Stimulated activated CD8-positive, alpha-beta memory T cell treated with anti-CD3 and anti-CD28 coated beads, Interleukin-12 subunit alpha, Interleukin-12 subunit beta, amount 100 ng/mL, for 24 hours (primary cell): ENCODE measurements around the gene FNDC3A.
"Not testable (repeated sequence)": the region's sequence is repeated elsewhere in the genome, so short reads cannot be mapped to it uniquely, and the experiment has no call there.

Experiments used
- DNase-seq: peaks from one replicate; pipeline ENCODE4 v3.0.0-alpha.2; 2020; ENCODE audit errors: extremely low read depth

The FNDC3A gene

DNA sequence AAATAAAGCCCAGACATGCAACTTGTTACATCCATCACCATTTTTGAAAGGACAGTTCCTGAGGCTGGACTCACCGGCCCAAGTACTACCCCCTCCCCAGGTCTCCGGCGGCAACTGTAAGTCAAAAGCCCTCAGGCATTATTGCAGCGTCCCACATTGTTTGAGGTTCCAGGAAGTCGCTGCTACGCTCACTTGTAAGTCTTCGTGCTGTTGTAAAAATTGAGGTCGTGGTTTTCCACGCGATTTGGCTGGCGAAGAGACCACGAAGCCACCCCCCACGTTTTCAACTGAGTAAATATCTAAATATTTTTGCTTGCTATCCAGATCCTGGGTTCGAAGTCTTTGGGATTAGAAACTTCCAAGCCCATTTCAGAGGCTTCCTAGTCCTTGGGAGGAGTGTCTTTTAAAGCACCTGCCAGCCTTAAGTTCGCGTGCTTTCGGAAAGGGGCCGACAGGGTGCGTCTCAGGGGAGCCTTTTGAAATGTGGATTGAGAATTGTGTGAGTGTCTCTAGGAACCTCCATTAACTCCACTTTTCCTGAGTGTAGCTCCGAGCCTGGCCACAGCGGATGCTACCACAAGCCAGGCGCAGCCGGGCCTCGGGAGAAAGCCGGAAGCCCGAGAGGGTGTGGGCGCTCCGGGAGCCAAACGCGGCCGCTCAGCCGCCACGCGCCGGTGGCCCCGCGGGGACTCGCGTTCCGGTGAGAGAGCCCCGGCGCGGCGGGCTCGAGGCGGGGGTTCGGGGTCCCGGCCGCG lies 434 bp upstream of the FNDC3A start:
- DNase-seq, result no peak

- no peak for DNase-seq
Observed at GRCh38 chr13:48976576-48977285, 1.0 kb downstream of the FNDC3A start.

- no peak for DNase-seq
Observed at GRCh38 chr13:48977286-48977625, 1.5 kb downstream of the FNDC3A start.

DNA sequence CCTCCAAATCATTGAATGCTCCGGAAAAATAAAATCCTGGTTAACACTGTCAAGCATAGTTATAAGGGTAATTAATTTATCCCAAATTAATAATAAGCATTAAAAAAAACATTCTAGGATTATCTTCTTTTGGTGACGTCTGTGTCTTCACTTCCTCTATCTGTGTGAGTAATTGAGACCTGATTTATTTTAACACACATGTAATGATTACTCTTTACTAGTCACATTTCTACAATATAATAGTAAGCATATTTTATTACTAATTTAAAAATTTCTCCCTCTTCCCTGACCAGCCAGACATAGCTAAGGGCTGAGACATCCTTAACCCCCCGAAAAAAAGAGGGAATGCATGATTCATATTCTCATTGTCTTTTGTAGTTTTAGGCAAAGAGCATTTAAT lies 2.3 kb downstream of the FNDC3A start:
- DNase-seq, result no peak

GRCh38 chr13:48978942-48979601 lies 3.4 kb downstream of the FNDC3A start:
- no peak for DNase-seq

- DNase-seq, result no peak
Observed at GRCh38 chr13:48979892-48980291, 4.2 kb downstream of the FNDC3A start.

GRCh38 chr13:48983331-48983730 lies 7.6 kb downstream of the FNDC3A start:
- DNase-seq, result no peak

DNA sequence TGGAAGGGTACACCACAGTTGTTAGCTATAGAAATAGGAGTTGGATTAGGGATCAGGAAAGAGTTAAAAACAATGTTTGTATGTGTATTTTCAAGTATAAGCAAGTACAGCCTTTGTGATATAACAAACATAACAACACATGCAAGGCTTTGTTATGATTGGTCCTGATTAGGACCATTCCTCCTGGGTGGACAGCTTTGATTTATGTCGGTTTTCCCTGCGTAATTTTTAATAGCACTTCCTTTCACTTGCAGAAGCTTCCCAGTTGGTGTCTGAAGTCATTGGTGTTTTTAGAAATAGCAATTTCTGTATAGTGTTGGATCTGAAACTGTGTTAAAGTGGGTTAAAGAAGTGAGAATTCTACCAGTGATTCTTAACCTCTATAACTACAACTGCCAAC lies 10.0 kb downstream of the FNDC3A start:
- no peak for DNase-seq

DNA sequence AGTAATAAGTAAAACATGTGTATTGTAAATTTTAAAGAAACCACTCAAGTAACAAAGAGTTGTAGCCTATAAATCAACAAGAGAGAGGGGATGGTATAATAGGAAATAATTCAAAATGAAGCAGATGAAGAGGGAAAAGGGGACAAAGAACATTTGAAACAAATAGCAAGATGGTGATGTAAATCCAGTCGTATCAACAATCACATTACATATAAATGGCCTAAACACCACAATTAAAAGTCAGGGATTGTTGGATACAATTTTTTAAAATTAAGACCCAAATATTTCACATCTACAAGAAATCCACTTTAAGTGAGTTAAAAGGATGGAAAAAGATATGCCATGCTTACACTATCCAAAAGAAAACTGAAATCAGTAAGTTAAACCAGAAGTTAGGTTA lies 15.2 kb downstream of the FNDC3A start:
- no peak for DNase-seq

DNA sequence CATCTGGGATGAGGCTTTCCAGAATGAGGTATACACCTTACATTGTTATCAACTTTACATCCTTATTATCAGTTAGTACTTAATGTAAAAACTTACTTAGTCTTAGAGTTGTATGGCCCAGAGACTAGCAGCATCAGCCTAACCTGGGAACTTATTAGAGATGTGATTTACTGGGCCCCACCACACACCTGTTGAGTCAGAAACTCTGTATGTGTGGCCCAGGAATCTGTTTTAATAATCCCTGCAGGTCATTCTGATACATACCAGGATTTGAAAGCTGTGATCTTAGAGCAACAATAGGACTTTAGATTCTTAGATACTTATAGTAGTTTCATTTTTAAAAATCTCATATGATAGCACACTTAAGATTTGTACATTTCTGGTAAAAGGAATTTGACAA lies 17.4 kb downstream of the FNDC3A start:
- DNase-seq, result no peak

GRCh38 chr13:48994706-48995105 lies 19.0 kb downstream of the FNDC3A start:
- no peak for DNase-seq

GRCh38 chr13:48998641-48999292 lies 23.1 kb downstream of the FNDC3A start:
- no peak for DNase-seq

GRCh38 chr13:49000247-49000646 lies 24.5 kb downstream of the FNDC3A start:
- no peak for DNase-seq

DNA sequence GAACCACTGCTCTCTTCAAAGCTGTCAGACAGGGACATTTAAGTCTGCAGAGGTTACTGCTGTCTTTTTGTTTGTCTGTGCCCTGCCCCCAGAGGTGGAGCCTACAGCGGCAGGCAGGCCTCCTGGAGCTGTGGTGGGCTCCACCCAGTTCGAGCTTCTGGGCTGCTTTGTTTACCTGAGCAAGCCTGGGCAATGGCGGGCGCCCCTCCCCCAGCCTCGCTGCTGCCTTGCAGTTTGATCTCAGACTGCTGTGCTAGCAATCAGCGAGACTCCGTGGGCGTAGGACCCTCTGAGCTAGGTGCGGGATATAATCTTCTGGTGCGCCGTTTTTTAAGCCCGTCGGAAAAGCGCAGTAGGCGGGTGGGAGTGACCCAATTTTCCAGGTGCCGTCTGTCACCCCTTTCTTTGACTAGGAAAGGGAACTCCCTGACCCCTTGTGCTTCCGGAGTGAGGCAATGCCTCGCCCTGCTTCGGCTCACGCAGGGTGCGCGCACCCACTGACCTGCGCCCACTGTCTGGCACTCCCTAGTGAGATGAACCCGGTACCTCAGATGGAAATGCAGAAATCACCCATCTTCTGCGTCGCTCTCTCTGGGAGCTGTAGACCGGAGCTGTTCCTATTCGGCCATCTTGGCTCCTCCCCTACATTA lies 43.4 kb downstream of the FNDC3A start:
- DNase-seq, result not testable (repeated sequence)

DNA sequence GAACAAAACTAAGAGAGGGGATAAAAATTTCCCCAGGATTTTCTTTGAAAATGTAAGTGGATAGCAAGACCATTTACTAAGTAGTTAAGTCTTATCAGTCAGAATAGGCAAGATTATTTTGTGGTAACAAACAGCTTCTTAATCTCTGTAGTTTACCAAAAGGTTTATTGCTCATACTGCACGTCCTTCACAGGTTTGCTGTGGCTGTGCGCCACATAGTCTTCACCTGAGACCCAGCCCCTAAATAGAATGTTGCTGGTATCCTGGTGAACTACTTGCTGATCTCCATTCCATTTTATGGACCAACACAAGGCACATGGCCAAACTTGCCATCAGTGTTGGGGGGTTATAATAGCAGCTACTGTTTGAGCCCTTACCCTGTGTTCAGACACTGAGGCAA lies 44.6 kb downstream of the FNDC3A start:
- no peak for DNase-seq

DNA sequence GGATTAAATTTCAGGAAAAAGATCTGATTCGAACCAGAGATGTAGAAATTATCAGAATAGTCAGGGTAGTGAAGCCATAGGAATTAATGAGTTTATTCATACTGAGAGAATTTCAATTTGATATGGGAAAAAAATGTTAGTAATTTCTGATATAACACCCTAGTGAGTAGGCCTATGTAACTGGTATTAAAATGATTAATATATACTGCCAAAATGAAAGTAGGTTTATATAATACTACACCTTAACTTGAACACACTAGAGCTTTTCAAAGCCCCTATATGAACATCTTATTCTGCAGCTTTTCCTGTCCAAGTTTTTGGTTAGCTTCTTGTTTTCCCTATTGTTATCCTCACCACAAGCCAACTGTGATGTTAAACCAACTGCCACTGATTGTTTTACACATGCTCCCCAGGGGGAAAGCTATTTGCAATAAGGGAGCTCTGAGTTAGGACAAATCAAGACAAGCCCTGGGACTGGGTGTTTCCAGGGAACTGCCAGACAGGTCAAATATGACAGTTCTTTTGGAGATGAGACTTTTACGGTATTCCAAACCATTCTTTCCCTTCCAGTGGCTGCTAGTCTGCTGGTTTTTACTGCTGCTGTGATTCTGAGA lies 45.3 kb downstream of the FNDC3A start:
- no peak for DNase-seq

GRCh38 chr13:49021953-49022352 lies 46.2 kb downstream of the FNDC3A start:
- DNase-seq, result no peak

DNA sequence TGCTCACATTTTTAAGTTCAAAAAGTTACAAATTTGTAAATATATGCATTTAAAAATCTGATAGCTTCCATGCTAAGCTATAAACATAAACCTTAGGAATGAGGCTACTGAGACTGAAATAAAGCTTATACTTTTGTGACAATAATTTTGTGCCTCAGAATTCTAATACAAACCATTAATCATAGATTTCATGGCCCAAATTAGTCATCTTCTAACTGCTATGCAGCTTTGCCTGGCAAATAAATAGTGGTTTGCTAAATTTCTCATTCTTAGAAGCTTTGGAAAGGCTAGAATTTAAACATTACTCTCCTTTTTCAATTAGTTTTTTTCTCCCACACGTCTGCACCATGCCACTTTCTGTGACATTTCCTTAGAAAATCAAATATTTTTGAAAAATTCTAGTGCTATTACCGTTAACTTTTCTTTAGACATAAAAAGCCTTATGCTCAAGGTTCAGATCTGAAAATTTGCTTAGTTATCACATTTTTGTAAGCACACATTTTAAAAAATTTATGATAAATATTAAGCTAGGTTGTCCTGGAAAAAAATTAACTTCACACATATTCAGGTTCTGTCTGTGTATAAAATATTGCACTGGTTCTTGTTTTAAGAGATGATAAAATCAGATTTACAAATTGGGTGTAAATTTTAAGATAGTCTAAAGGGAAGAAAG lies 46.9 kb downstream of the FNDC3A start:
- no peak for DNase-seq

DNA sequence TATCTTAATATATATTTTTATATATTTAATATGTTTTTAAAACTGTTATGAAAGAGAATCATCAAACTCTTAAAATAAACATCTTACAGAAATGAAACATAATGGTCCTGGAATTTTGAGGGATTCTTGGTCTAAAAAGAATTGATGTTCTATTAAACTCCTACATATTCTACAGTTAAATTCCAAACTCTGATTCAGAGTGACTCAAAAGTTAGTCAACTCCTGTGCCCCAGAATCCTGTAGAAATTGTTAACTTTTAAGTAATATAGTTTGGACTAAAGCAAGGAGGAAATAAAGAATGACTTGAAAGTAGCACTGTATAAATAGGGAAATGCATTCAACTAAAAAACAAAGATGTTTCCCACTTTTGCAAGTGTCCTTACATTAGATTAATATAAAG lies 47.7 kb downstream of the FNDC3A start:
- no peak for DNase-seq

DNA sequence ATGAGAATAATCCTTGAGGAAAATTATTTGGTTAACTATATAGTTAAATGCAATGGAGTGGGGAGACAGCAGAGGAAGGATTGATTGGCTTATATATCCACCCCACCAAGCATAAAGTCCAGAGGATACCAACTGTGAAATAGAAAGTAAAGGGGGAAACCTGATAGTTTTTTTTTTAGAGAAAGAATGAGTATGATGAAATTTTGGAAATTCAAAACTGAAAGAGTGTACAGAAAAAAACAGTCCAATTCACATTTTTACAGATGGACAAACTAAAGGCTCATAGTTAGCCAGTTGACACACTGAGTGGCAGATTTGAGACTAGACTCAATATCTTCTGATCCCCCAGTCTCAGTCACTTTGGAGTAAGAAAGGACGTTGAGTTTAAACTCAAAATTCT lies 51.1 kb downstream of the FNDC3A start:
- no peak for DNase-seq

GRCh38 chr13:49029570-49029969 lies 53.9 kb downstream of the FNDC3A start:
- DNase-seq, result no peak
